HG02981 (cell line): ENCODE results near the gene PIWIL4.
"Not testable (repeated sequence)": the region's sequence is repeated elsewhere in the genome, so short reads cannot be mapped to it uniquely, and the experiment has no call there.

Source experiments
- ATAC-seq: cut with Tn5 transposase; IDR thresholded peaks from one replicate; pipeline ENCODE4 v1.9.1; 2021; ENCODE audit warnings: mild to moderate bottlenecking, moderate library complexity; ENCODE audit not compliant: unreplicated experiment

Gene PIWIL4

DNA sequence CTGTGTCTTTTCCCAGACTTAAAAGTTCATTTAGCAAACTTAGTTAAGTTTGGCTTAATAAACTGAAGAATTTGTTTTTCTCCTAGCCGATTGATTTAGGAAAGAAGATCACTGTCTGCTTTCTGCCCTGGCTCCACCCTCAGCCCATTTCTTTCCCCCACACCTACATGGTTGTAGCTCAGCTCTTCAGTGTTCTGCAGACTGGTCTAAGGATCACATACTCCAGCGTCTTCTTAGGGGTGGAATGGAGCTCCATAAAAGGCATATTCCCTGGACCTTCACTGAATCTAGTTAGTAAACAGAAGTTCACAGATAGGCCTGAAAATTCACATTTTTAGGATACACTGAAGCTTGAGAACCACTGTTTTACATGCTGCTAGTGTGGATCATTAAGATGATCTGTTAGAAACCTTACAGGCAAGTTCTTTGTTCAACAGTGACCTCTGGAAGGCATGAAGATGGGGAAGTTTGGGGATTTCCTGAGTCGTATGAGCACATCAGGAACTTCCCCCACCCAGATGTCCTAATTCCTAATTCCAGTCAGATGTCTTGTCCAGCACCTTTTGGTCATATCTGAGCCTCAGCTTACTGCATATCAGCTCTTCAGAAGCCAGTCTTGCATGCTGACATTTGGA is 16.8 kb downstream of the PIWIL4 start:
- ATAC-seq: no peak

DNA sequence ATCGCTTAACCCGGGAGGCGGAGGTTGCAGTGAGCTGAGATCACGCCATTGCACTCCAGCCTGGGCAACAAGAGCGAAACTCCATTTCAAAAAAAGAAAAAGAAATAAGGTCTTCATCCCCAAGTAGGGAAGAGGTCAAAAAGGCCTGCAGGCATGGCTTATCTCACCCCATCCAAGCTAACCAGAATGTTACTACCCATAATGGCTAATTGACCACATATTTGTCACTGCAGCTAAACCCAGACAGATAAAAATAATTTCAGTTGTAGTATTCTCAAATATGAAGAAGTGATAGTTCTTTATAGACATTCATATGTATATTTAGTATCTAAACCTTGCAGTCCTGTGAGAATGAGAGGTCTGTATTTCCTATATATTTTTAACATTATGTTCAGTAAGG is 17.8 kb downstream of the PIWIL4 start:
- no peak for ATAC-seq

DNA sequence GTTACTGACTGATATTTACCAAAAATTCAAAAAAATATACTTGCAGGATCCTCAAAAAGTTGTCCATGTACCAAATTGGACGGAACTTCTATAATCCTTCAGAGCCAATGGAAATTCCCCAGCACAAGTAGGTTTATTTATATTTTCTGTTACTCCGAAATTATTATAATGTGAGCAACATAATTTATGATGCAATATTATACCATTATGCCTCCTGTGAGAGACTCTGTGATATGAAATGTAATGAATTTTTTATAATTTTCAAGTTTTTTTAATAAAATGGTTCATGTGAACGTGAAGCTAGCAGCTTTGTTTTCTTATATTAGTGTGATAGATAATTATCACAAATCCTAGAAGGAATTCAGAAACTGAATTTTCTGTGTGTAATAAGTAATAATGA is 18.2 kb downstream of the PIWIL4 start:
- no peak for ATAC-seq

- no peak for ATAC-seq
Observed at GRCh38 chr11:94586546-94586945, 19.4 kb downstream of the PIWIL4 start.

GRCh38 chr11:94586978-94587377 is 19.8 kb downstream of the PIWIL4 start:
- no peak for ATAC-seq

- no peak for ATAC-seq
Observed at GRCh38 chr11:94588366-94588942, 21.3 kb downstream of the PIWIL4 start.

DNA sequence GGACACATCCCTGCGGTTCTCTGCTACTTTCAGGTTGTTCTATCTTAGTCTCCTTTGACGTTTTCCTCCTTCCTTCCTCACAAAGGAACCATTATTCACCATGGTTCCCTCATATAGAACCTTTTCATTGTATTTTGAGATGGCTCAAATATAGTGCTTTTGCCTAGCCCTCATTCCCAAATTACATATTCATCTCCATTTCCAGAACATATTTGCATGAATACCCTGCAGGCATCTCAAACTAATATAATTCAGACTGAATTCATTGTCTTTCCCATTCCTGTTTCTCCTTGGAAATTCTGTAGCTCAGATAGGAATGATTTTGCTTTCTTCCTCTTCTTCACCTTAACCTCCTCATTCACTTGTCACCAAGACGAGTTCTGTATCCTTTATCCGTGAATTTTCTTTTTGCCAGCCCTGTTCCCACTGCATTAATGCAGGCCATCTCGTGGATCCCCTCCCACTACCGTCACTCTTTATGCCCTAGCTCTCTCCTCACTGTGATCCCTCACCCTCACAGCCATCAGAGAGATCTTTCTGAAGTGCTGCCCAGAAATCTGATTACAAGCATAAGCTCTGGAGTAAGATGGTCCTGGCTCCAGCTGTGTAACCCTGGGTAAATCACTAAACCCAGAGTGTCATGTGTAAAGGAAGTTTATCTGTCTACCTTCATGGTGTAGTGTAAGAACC is 23.3 kb downstream of the PIWIL4 start:
- ATAC-seq: no peak

DNA sequence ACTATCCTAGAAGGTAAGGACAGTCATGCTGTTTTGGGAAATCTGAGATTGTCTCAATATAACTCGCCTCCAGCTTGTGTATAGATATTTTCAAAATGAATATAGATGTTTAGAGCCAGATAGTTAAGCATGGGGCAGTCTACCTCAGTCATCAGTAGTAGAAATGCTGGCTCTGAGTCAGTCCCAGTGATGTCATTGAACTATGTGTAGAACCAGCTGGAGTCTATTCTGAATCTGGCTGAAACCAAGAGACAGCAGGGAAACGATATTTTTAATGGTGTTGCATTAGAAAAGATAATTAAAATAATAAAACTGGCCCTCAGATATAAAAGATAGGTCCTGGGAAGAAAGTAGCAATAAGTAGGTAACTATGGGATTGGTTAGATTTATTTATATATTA is 25.9 kb downstream of the PIWIL4 start:
- ATAC-seq: peak; percentile 86

DNA sequence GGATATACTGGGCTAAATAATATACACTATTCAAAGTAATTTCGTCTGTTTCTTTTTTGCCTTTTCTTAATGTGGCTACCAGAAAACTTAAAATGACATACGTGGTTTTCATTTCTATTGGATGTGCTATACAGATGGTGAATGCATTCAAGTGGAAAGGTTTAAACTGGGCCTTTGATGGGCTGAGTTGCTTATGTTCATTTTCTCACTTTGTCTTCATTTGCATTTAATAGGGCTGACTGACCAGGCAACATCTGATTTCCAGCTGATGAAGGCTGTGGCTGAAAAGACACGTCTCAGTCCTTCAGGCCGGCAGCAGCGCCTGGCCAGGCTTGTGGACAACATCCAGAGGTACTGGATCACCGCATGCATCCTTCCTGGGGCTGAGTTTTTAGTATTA is 27.9 kb downstream of the PIWIL4 start:
- ATAC-seq: peak; percentile 55

- no peak for ATAC-seq
Observed at GRCh38 chr11:94597896-94598295, 30.7 kb downstream of the PIWIL4 start.

- no peak for ATAC-seq
Observed at GRCh38 chr11:94599510-94599909, 32.3 kb downstream of the PIWIL4 start.

DNA sequence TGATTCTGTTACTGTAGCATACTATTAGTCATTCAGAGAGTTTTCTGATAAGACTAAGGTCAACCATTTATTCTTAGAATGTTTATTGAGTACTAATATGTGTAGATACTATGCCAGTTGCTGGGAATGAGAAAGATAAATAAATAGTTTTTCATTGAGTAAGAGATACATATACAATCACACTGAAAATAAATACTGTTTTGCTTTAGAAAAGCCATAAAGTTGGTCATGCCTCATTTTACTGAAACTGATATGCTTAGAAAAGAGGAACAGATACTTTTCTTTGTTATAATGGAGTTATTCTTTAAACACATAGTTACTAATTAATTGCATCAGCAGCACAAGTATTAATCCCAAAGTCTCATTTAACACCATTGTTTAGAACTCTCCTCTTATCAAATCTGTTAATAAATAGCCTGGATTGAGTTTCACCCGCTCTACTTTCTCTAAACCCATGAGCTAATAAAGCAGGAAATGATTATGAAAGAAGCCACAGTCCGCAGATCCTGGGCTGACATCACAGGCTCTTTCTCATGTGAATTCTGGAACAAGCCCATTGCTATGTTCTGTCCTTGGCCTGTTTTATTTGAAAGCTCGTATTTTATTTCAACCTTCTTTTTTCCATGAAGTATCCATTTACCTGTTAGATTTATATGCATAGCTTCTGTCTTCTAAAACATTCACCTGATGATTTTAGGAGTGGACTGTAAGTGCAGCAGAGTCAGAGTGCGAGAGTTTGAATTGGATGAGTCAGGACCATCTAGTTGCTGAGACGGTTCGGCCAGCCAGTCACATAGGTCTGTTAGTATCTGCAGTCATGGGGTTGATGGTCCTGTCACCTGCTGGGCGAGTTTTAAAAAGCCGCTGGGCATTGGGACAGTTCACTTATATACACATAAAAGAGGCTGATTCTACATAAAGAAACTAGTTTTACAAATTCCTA is 35.5 kb downstream of the PIWIL4 start:
- ATAC-seq: peak; percentile 88

- no peak for ATAC-seq
Observed at GRCh38 chr11:94603587-94603986, 36.4 kb downstream of the PIWIL4 start.

DNA sequence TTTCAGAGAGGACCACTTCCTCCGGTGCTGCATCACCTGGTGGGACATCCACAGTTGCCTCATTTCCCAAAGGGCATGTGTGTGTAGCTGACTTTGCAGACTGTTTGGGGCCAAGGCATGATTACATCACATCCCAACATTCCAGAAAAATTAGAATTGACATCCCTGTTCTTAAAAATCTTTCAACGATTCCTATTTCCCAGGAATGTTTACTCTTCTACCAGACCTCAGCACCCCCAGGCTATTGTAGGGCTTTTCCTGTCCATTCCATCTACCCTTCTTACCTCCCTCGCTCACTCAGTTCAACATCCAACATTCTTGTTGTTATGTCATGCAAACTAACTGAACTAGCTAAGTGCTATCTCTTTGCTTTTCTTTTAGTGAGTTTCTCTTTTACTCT is 37.3 kb downstream of the PIWIL4 start:
- ATAC-seq: no peak

DNA sequence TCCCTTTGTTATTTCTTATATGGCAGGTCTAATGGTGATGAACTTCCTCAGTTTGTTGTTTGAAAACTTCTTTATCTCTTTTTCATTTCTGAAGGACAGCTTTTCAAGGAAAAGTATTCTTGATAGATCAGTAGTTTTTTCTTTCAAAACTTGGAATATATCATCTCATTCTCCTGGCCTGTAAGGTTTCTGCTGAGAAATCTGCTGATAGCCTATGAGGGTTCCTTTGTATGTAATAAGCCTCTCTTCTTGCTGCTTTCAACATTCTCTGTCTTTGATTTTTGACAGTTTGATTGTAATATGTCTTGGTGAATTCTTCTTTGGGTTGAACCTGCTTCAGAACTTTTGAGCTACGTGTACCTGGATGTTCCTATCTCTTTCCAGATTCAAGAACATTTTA is 46.0 kb downstream of the PIWIL4 start:
- ATAC-seq: no peak

DNA sequence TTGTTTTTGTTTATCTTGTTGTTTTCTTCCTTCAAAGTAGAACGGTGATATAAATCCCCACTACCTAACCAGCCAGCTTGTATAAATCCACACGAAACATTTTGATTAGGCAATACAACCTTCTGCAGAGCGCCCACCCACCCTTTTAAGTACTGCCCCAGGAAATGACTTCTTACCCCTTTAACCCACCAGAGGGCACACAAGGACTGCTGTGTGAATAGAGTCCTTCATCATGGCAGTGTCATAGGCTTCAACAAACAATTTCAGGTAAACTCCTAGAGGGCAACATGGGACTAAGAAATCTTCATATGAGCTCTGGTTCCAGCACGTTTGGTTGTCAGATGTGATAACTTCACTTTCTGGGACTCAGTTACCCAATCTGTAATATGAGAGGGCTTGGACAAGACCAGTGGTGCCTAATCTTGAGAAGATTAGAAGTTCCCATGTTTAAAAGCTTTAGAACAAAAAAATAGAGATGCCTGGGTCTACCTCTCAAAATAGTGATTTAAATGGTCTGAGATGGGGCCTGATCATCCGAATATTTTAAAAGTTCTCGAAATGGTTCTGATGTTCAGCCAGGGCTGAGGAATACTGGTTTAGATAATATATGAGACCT is 56.1 kb downstream of the PIWIL4 start:
- ATAC-seq: peak; percentile 82

- not testable (repeated sequence) for ATAC-seq
Observed at GRCh38 chr11:94625422-94625821, 58.3 kb downstream of the PIWIL4 start.

- not testable (repeated sequence) for ATAC-seq
Observed at GRCh38 chr11:94627003-94627560, 59.9 kb downstream of the PIWIL4 start.

GRCh38 chr11:94629741-94630140 is 62.6 kb downstream of the PIWIL4 start:
- ATAC-seq: no peak

DNA sequence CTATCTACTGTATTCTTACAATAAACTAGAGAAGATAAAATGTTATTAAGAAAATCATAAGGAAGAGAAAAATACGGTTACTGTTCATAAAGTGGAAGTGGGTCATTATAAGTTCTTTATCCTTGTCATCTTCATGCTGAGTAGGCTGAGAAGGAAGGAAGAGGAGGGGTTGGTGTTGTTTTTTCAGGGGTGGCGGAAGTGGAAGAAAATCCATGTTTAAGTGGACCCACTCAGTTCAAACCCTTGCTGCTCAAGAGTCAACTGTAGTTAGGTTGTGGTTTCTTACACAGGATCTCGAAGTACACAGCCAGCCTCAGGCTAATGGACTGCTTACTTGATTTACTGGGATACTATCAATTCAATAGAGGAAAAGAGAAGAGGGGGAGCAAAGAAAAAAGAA is 63.1 kb downstream of the PIWIL4 start:
- no peak for ATAC-seq

DNA sequence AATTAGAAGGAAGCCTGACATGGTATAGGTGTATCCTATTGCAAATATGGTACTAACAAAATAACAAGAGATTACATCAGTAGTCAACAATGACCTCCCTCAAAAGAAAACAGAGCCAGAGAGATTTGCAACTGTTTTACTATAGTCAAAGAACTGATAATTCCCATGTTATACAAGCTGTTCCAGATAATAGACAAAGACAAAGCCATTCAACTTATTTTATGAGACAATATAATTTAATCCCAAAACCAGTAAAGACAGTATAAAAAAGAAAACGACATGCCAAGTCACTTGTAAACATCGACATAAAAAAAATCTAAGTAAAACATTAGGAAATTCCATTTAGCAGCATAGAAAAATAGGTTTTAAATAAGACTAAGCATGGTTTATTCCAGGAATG is 65.2 kb downstream of the PIWIL4 start:
- ATAC-seq: no peak
